Astrocyte of the spinal cord (primary cell): ENCODE measurements around the gene BASP1.

Experiments used
- DNase-seq: peaks from one replicate; pipeline ENCODE4 v3.0.0; 2011; ENCODE audit warnings: low read depth, low spot score
- H3K4me3 ChIP-seq: 2 replicates; pipeline ENCODE4 v1.5.1; 2011; ENCODE audit warnings: low read depth, mild to moderate bottlenecking, low read length, moderate library complexity
- CTCF ChIP-seq: IDR thresholded peaks from 2 replicates; pipeline ENCODE4 v1.5.1; 2012; ENCODE audit warnings: low read depth, mild to moderate bottlenecking, low read length, inconsistent platforms
- in situ Hi-C: cut with HindIII; loops from 2 replicates; pipeline ENCODE4 v1.10.0; 2017; ENCODE audit warnings: low sequenced_read_pairs

Gene BASP1

GRCh38 chr5:17217493-17218352, at the start of gene BASP1:
Gene BASP1, plus strand, starts transcription at chr5:17217631. Its CDS starts 57,586 bp downstream, at chr5:17275217.
- DNase-seq, result peak; percentile 87
- H3K4me3 ChIP-seq, result peak within 1 kb of the TSS; percentile 72
- in situ Hi-C loops, result no loop called here
- TF ChIP-seq CTCF, result no peak

- DNase-seq, result no peak
- TF ChIP-seq CTCF, result no peak
- no peak overlapping the region for H3K4me3 ChIP-seq
- in situ Hi-C loops, result no loop called here
Measured at GRCh38 chr5:17169507-17169906, 47.9 kb upstream of the BASP1 start.

GRCh38 chr5:17172791-17173190, 44.6 kb upstream of the BASP1 start:
- in situ Hi-C loops, result no loop called here
- no peak for TF ChIP-seq CTCF
- no peak overlapping the region for H3K4me3 ChIP-seq
- no peak for DNase-seq

GRCh38 chr5:17174965-17175364, 42.5 kb upstream of the BASP1 start:
- no peak for DNase-seq
- no peak for TF ChIP-seq CTCF
- no peak overlapping the region for H3K4me3 ChIP-seq
- in situ Hi-C loops, result no loop called here

GRCh38 chr5:17177501-17178372, 39.7 kb upstream of the BASP1 start:
- no peak for DNase-seq
- TF ChIP-seq CTCF, result no peak
- in situ Hi-C loops, result no loop called here
- no peak overlapping the region for H3K4me3 ChIP-seq

GRCh38 chr5:17178373-17178675, 39.1 kb upstream of the BASP1 start:
- TF ChIP-seq CTCF, result no peak
- DNase-seq, result no peak
- no peak overlapping the region for H3K4me3 ChIP-seq
- in situ Hi-C loops, result no loop called here
